ENCODE results near the gene AHCYL1. TPM values are rescaled to one million over a fixed set of nuclear protein-coding genes. Genes with fewer than 3 reads are reported as not detected.

Gene AHCYL1
- total and polyA plus RNA-seq, 2 donors from 2014 or later, result 103 to 125 TPM

DNA sequence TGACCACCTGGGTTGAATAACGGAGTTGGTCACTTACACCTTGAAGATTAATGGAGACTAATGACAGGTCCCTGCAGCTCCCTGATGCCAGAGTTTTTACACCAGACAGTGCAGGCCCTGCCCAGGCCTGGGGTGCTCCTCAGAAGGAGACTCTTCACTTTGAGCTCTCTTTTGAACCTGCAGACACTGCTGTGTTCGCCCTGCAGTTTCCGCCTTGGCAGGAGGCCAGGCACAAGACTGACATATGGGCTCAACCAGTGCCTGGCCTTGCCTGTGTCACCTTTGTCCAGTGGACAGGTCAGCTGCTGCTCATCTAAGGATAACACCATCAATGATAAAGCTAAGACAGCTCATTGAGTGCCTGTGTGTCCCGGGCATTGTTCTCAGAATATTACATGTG is 55.1 kb downstream of the AHCYL1 start:
- H3K27me3 ChIP-seq (ENCODE audit: control insufficient read depth, insufficient read depth, low read length), result no peaks in the 10 kb centered on the region
- H3K9me3 ChIP-seq (ENCODE audit: control insufficient read depth in 2 of 3, insufficient read depth in 1 of 3, low read length in 3 of 3), result no peaks in the 10 kb centered on the region
- TF ChIP-seq, protein P1, sequence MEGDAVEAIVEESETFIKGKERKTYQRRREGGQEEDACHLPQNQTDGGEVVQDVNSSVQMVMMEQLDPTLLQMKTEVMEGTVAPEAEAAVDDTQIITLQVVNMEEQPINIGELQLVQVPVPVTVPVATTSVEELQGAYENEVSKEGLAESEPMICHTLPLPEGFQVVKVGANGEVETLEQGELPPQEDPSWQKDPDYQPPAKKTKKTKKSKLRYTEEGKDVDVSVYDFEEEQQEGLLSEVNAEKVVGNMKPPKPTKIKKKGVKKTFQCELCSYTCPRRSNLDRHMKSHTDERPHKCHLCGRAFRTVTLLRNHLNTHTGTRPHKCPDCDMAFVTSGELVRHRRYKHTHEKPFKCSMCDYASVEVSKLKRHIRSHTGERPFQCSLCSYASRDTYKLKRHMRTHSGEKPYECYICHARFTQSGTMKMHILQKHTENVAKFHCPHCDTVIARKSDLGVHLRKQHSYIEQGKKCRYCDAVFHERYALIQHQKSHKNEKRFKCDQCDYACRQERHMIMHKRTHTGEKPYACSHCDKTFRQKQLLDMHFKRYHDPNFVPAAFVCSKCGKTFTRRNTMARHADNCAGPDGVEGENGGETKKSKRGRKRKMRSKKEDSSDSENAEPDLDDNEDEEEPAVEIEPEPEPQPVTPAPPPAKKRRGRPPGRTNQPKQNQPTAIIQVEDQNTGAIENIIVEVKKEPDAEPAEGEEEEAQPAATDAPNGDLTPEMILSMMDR (IDR thresholded peaks at IDR 0.05; ENCODE audit: borderline replicate concordance, extremely low read depth, insufficient read depth), result no peak
- H3K36me3 ChIP-seq (ENCODE audit: control insufficient read depth in 2 of 3, insufficient read depth in 3 of 3, low read length in 3 of 3), result peaks cover 22 to 61% (median 53%) of the 10 kb centered on the region in 3 donors
- H3K9ac ChIP-seq (ENCODE audit: low read length in 3 of 3), result no peak overlapping the region
- peaks cover 0 to 6% (median 6%) of the 10 kb centered on the region in 3 donors for H3K4me1 ChIP-seq (ENCODE audit: control insufficient read depth in 2 of 3, insufficient read depth in 2 of 3, low read depth in 1 of 3, low read length in 3 of 3)
- FAIRE-seq, result no peak
- no peak for DNase-seq
- no peak overlapping the region for H3K27ac ChIP-seq (ENCODE audit: low read depth in 2 of 2, low read length in 2 of 2)
- H3K4me3 ChIP-seq (ENCODE audit: low read length in 3 of 3), result no peak overlapping the region
- intact Hi-C loops (cut with DNase I), result no loop called here

DNA sequence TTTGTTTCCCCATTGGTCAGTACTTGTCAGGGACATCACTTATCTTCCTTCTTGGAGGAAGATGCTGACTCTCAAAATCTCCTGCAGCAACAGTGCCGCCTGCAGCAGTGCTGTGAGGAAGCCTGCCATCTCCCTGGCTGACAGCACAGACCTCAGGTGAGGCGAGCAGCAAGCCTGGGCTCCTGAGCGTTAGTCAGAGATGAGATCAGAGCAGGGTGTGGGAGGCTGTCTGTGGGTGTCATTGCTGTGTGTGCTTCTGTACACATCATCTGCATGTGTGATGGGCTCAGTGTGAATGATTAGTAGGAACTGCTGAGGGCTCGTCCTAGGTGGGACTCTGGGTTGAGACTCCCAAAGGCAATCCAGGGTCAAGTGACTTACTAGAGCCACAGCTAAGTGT is 56.0 kb downstream of the AHCYL1 start:
- DNase-seq (no peak), FAIRE-seq (no peak)
- H3K9ac ChIP-seq (ENCODE audit: low read length in 3 of 3), result no peak overlapping the region
- H3K4me1 ChIP-seq (ENCODE audit: control insufficient read depth in 2 of 3, insufficient read depth in 2 of 3, low read depth in 1 of 3, low read length in 3 of 3), result peaks cover 0 to 4% (median 2%) of the 10 kb centered on the region in 3 donors
- H3K27me3 ChIP-seq (ENCODE audit: control insufficient read depth, insufficient read depth, low read length), result no peaks in the 10 kb centered on the region
- no peak overlapping the region for H3K27ac ChIP-seq (ENCODE audit: low read depth in 2 of 2, low read length in 2 of 2)
- H3K36me3 ChIP-seq (ENCODE audit: control insufficient read depth in 2 of 3, insufficient read depth in 3 of 3, low read length in 3 of 3), result peaks cover 25 to 70% (median 57%) of the 10 kb centered on the region in 3 donors
- TF ChIP-seq, protein P1 (IDR thresholded peaks at IDR 0.05; ENCODE audit: borderline replicate concordance, extremely low read depth, insufficient read depth), result no peak
- intact Hi-C loops (cut with DNase I), result no loop called here
- H3K9me3 ChIP-seq (ENCODE audit: control insufficient read depth in 2 of 3, insufficient read depth in 1 of 3, low read length in 3 of 3), result no peaks in the 10 kb centered on the region
- no peak overlapping the region for H3K4me3 ChIP-seq (ENCODE audit: low read length in 3 of 3)

DNA sequence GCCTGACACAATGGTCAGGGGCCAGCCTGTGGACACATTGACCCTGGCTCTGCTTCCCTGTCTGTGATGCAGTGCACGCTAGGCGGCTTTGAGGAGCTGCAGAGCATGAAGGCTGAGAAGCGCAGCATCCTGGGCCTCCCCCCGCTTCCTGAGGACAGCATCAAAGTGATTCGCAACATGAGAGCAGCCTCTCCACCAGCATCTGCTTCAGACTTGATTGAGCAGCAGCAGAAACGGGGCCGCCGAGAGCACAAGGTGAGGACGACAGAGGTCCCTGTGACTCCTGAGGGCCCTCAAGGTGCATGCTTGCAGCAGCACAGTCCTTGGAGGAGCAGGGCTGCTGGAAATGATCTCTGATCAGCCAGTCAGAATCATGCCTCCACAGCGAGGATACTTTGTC is 58.5 kb downstream of the AHCYL1 start:
- no peak overlapping the region for H3K9ac ChIP-seq (ENCODE audit: low read length in 3 of 3)
- peaks cover 31 to 84% (median 70%) of the 10 kb centered on the region in 3 donors for H3K36me3 ChIP-seq (ENCODE audit: control insufficient read depth in 2 of 3, insufficient read depth in 3 of 3, low read length in 3 of 3)
- TF ChIP-seq, protein P1 (IDR thresholded peaks at IDR 0.05; ENCODE audit: borderline replicate concordance, extremely low read depth, insufficient read depth), result no peak
- H3K4me3 ChIP-seq (ENCODE audit: low read length in 3 of 3), result no peak overlapping the region
- H3K9me3 ChIP-seq (ENCODE audit: control insufficient read depth in 2 of 3, insufficient read depth in 1 of 3, low read length in 3 of 3), result no peaks in the 10 kb centered on the region
- H3K27me3 ChIP-seq (ENCODE audit: control insufficient read depth, insufficient read depth, low read length), result no peaks in the 10 kb centered on the region
- intact Hi-C loops (cut with DNase I), result no loop called here
- no peak overlapping the region for H3K27ac ChIP-seq (ENCODE audit: low read depth in 2 of 2, low read length in 2 of 2)
- H3K4me1 ChIP-seq (ENCODE audit: control insufficient read depth in 2 of 3, insufficient read depth in 2 of 3, low read depth in 1 of 3, low read length in 3 of 3), result peaks cover 0 to 5% (median 5%) of the 10 kb centered on the region in 3 donors
- FAIRE-seq (no peak), DNase-seq (no peak)

DNA sequence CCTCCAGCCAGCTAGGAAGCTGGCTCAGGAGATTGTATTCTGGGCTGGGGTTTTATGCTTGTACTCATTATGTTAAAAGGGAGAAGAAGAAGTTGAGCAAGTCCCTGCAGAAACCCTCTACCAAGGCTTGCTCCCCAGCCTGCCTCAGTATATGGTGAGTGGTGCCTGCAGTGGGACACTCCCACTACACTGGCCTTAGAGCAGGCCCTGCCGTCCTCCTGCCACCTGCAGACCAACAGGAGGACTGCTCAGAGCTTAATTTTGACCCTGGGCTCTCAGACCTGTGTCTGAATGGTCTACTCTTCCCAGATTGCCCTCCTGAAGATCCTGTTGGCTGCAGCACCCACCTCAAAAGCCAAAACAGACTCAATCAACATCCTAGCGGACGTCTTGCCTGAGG is 62.9 kb downstream of the AHCYL1 start:
- H3K36me3 ChIP-seq (ENCODE audit: control insufficient read depth in 2 of 3, insufficient read depth in 3 of 3, low read length in 3 of 3), result peaks cover 15 to 80% (median 44%) of the 10 kb centered on the region in 3 donors
- H3K4me3 ChIP-seq (ENCODE audit: low read length in 3 of 3), result no peak overlapping the region
- peaks cover 0 to 5% (median 5%) of the 10 kb centered on the region in 3 donors for H3K4me1 ChIP-seq (ENCODE audit: control insufficient read depth in 2 of 3, insufficient read depth in 2 of 3, low read depth in 1 of 3, low read length in 3 of 3)
- H3K9me3 ChIP-seq (ENCODE audit: control insufficient read depth in 2 of 3, insufficient read depth in 1 of 3, low read length in 3 of 3), result no peaks in the 10 kb centered on the region
- FAIRE-seq (no peak), DNase-seq (no peak)
- H3K27me3 ChIP-seq (ENCODE audit: control insufficient read depth, insufficient read depth, low read length), result no peaks in the 10 kb centered on the region
- no peak overlapping the region for H3K9ac ChIP-seq (ENCODE audit: low read length in 3 of 3)
- TF ChIP-seq, protein P1 (IDR thresholded peaks at IDR 0.05; ENCODE audit: borderline replicate concordance, extremely low read depth, insufficient read depth), result no peak
- H3K27ac ChIP-seq (ENCODE audit: low read depth in 2 of 2, low read length in 2 of 2), result no peak overlapping the region
- intact Hi-C loops (cut with DNase I), result no loop called here

Measured in kidney (tissue), 14 donors.